ENCODE results near the gene SIK3. TPM values are rescaled to one million over a fixed set of nuclear protein-coding genes. Genes with fewer than 3 reads are reported as not detected.

SIK3 gene
- total and polyA plus RNA-seq, 4 donors = 33.8 to 61.6 (median 51.8) TPM

GRCh38 chr11:117070016-117070415 lies 28.2 kb downstream of the SIK3 start:
- no peaks in the 10 kb centered on the region for H3K36me3 ChIP-seq (ENCODE audit: control insufficient read depth, insufficient read depth, low read length)
- no peaks in the 10 kb centered on the region for H3K27me3 ChIP-seq (ENCODE audit: control insufficient read depth, insufficient read depth, low read length)
- no peak overlapping the region for H3K4me3 ChIP-seq (ENCODE audit: low read depth, low read length)
- no peak overlapping the region for H3K27ac ChIP-seq (ENCODE audit: low read depth, low read length)
- WGBS (ENCODE audit: insufficient coverage) = no CpG with 5 or more reads among the region's 1 CpG
- no peak for DNase-seq (ENCODE audit: low read depth in 4 of 6, low spot score in 6 of 6)
- peaks cover 4% of the 10 kb centered on the region for H3K4me1 ChIP-seq (ENCODE audit: control insufficient read depth, insufficient read depth, low read length)
- no peaks in the 10 kb centered on the region for H3K9me3 ChIP-seq (ENCODE audit: control insufficient read depth, insufficient read depth, low read length)

GRCh38 chr11:117068303-117068860 lies 29.8 kb downstream of the SIK3 start:
- DNase-seq (ENCODE audit: low read depth in 4 of 6, low spot score in 6 of 6) = no peak
- Histone ChIP-seq H3K27ac (ENCODE audit: low read depth, low read length) (no peak overlapping the region), H3K36me3 (ENCODE audit: control insufficient read depth, insufficient read depth, low read length) (no peaks in the 10 kb centered on the region), H3K4me1 (ENCODE audit: control insufficient read depth, insufficient read depth, low read length) (peaks cover 4% of the 10 kb centered on the region), H3K27me3 (ENCODE audit: control insufficient read depth, insufficient read depth, low read length) (no peaks in the 10 kb centered on the region), H3K9me3 (ENCODE audit: control insufficient read depth, insufficient read depth, low read length) (no peaks in the 10 kb centered on the region), H3K4me3 (ENCODE audit: low read depth, low read length) (no peak overlapping the region)
- WGBS (ENCODE audit: insufficient coverage) = 93% methylated on average over 5 of the region's 6 CpGs

- H3K27ac ChIP-seq (ENCODE audit: low read depth, low read length) = no peak overlapping the region
- WGBS (ENCODE audit: insufficient coverage) = no CpG with 5 or more reads among the region's 2 CpGs
- H3K4me1 ChIP-seq (ENCODE audit: control insufficient read depth, insufficient read depth, low read length) = peaks cover 4% of the 10 kb centered on the region
- no peak overlapping the region for H3K4me3 ChIP-seq (ENCODE audit: low read depth, low read length)
- no peaks in the 10 kb centered on the region for H3K27me3 ChIP-seq (ENCODE audit: control insufficient read depth, insufficient read depth, low read length)
- no peaks in the 10 kb centered on the region for H3K9me3 ChIP-seq (ENCODE audit: control insufficient read depth, insufficient read depth, low read length)
- no peak for DNase-seq (ENCODE audit: low read depth in 4 of 6, low spot score in 6 of 6)
- H3K36me3 ChIP-seq (ENCODE audit: control insufficient read depth, insufficient read depth, low read length) = no peaks in the 10 kb centered on the region
Measured at GRCh38 chr11:117066959-117067358, 31.3 kb downstream of the SIK3 start.

GRCh38 chr11:117064275-117064674 lies 34.0 kb downstream of the SIK3 start:
- Histone ChIP-seq H3K9me3 (ENCODE audit: control insufficient read depth, insufficient read depth, low read length) (no peaks in the 10 kb centered on the region), H3K4me3 (ENCODE audit: low read depth, low read length) (no peak overlapping the region), H3K4me1 (ENCODE audit: control insufficient read depth, insufficient read depth, low read length) (no peaks in the 10 kb centered on the region), H3K27ac (ENCODE audit: low read depth, low read length) (no peak overlapping the region), H3K36me3 (ENCODE audit: control insufficient read depth, insufficient read depth, low read length) (no peaks in the 10 kb centered on the region), H3K27me3 (ENCODE audit: control insufficient read depth, insufficient read depth, low read length) (no peaks in the 10 kb centered on the region)
- WGBS (ENCODE audit: insufficient coverage) = no CpG with 5 or more reads among the region's 1 CpG
- no peak for DNase-seq (ENCODE audit: low read depth in 4 of 6, low spot score in 6 of 6)

GRCh38 chr11:117062498-117062897 lies 35.7 kb downstream of the SIK3 start:
- H3K4me3 ChIP-seq (ENCODE audit: low read depth, low read length) = no peak overlapping the region
- H3K9me3 ChIP-seq (ENCODE audit: control insufficient read depth, insufficient read depth, low read length) = no peaks in the 10 kb centered on the region
- H3K27me3 ChIP-seq (ENCODE audit: control insufficient read depth, insufficient read depth, low read length) = no peaks in the 10 kb centered on the region
- WGBS (ENCODE audit: insufficient coverage) = no CpG with 5 or more reads among the region's 2 CpGs
- DNase-seq (ENCODE audit: low read depth in 4 of 6, low spot score in 6 of 6) = no peak
- H3K27ac ChIP-seq (ENCODE audit: low read depth, low read length) = no peak overlapping the region
- H3K36me3 ChIP-seq (ENCODE audit: control insufficient read depth, insufficient read depth, low read length) = no peaks in the 10 kb centered on the region
- peaks cover 4% of the 10 kb centered on the region for H3K4me1 ChIP-seq (ENCODE audit: control insufficient read depth, insufficient read depth, low read length)

- Histone ChIP-seq H3K4me3 (ENCODE audit: low read depth, low read length) (no peak overlapping the region), H3K36me3 (ENCODE audit: control insufficient read depth, insufficient read depth, low read length) (no peaks in the 10 kb centered on the region), H3K27ac (ENCODE audit: low read depth, low read length) (no peak overlapping the region), H3K4me1 (ENCODE audit: control insufficient read depth, insufficient read depth, low read length) (peaks cover 4% of the 10 kb centered on the region), H3K9me3 (ENCODE audit: control insufficient read depth, insufficient read depth, low read length) (no peaks in the 10 kb centered on the region), H3K27me3 (ENCODE audit: control insufficient read depth, insufficient read depth, low read length) (no peaks in the 10 kb centered on the region)
- no CpG with 5 or more reads among the region's 5 CpGs for WGBS (ENCODE audit: insufficient coverage)
- no peak for DNase-seq (ENCODE audit: low read depth in 4 of 6, low spot score in 6 of 6)
Measured at GRCh38 chr11:117061256-117061655, 37.0 kb downstream of the SIK3 start.

GRCh38 chr11:117059611-117060148 lies 38.5 kb downstream of the SIK3 start:
- Histone ChIP-seq H3K4me1 (ENCODE audit: control insufficient read depth, insufficient read depth, low read length) (peaks cover 4% of the 10 kb centered on the region), H3K4me3 (ENCODE audit: low read depth, low read length) (no peak overlapping the region)
- WGBS (ENCODE audit: insufficient coverage) = no CpG with 5 or more reads among the region's 3 CpGs

GRCh38 chr11:117058761-117059261 lies 39.4 kb downstream of the SIK3 start:
- peaks cover 4% of the 10 kb centered on the region for H3K4me1 ChIP-seq (ENCODE audit: control insufficient read depth, insufficient read depth, low read length)
- no peak overlapping the region for H3K4me3 ChIP-seq (ENCODE audit: low read depth, low read length)
- peak in 1 of 6 donors; percentile 31 for DNase-seq (ENCODE audit: low read depth in 4 of 6, low spot score in 6 of 6)
- H3K27me3 ChIP-seq (ENCODE audit: control insufficient read depth, insufficient read depth, low read length) = no peaks in the 10 kb centered on the region
- H3K36me3 ChIP-seq (ENCODE audit: control insufficient read depth, insufficient read depth, low read length) = no peaks in the 10 kb centered on the region
- WGBS (ENCODE audit: insufficient coverage) = 69% methylated on average over 3 of the region's 4 CpGs
- no peak overlapping the region for H3K27ac ChIP-seq (ENCODE audit: low read depth, low read length)
- H3K9me3 ChIP-seq (ENCODE audit: control insufficient read depth, insufficient read depth, low read length) = no peaks in the 10 kb centered on the region

More at GRCh38 chr11:117059611-117060148, 38.5 kb downstream of the SIK3 start:
- Histone ChIP-seq H3K27ac (ENCODE audit: low read depth, low read length) (no peak overlapping the region), H3K9me3 (ENCODE audit: control insufficient read depth, insufficient read depth, low read length) (no peaks in the 10 kb centered on the region), H3K27me3 (ENCODE audit: control insufficient read depth, insufficient read depth, low read length) (no peaks in the 10 kb centered on the region), H3K36me3 (ENCODE audit: control insufficient read depth, insufficient read depth, low read length) (no peaks in the 10 kb centered on the region)
- no peak for DNase-seq (ENCODE audit: low read depth in 4 of 6, low spot score in 6 of 6)

- H3K4me3 ChIP-seq (ENCODE audit: low read depth, low read length) = no peak overlapping the region
- H3K36me3 ChIP-seq (ENCODE audit: control insufficient read depth, insufficient read depth, low read length) = no peaks in the 10 kb centered on the region
- no peak overlapping the region for H3K27ac ChIP-seq (ENCODE audit: low read depth, low read length)
- no peaks in the 10 kb centered on the region for H3K27me3 ChIP-seq (ENCODE audit: control insufficient read depth, insufficient read depth, low read length)
- no peaks in the 10 kb centered on the region for H3K9me3 ChIP-seq (ENCODE audit: control insufficient read depth, insufficient read depth, low read length)
- DNase-seq (ENCODE audit: low read depth in 4 of 6, low spot score in 6 of 6) = no peak
- peaks cover 4% of the 10 kb centered on the region for H3K4me1 ChIP-seq (ENCODE audit: control insufficient read depth, insufficient read depth, low read length)
Measured at GRCh38 chr11:117057727-117058126, 40.5 kb downstream of the SIK3 start.

- Histone ChIP-seq H3K36me3 (ENCODE audit: control insufficient read depth, insufficient read depth, low read length) (no peaks in the 10 kb centered on the region), H3K4me3 (ENCODE audit: low read depth, low read length) (no peak overlapping the region), H3K27me3 (ENCODE audit: control insufficient read depth, insufficient read depth, low read length) (no peaks in the 10 kb centered on the region), H3K27ac (ENCODE audit: low read depth, low read length) (no peak overlapping the region), H3K4me1 (ENCODE audit: control insufficient read depth, insufficient read depth, low read length) (peaks cover 4% of the 10 kb centered on the region), H3K9me3 (ENCODE audit: control insufficient read depth, insufficient read depth, low read length) (no peaks in the 10 kb centered on the region)
- WGBS (ENCODE audit: insufficient coverage) = 94% methylated on average over 5 of the region's 5 CpGs
- DNase-seq (ENCODE audit: low read depth in 4 of 6, low spot score in 6 of 6) = no peak
Measured at GRCh38 chr11:117057317-117057716, 40.9 kb downstream of the SIK3 start.
